ENCODE results near the gene KIAA1217.

The KIAA1217 gene

DNA sequence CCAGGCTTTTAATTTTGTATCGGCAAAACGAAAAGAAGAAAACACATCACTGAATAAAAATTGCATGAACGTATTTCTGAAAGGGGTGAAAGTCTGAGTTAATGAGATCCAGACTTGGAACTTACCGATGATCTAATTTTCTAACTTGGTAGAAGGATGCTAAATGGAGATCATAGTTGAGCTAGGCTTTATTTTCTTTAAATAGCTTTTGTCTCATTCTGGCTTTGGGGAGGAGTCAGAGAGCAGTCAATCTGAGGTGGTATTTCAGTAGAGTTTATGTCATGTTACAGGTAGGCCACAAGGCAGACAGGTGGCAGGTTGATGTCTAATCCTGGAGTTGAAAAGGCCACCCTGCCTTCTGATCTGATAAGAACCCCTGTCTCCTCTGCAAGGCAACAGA is 161.9 kb downstream of the KIAA1217 start:
- no peak for DNase-seq (ENCODE audit: low spot score)

DNA sequence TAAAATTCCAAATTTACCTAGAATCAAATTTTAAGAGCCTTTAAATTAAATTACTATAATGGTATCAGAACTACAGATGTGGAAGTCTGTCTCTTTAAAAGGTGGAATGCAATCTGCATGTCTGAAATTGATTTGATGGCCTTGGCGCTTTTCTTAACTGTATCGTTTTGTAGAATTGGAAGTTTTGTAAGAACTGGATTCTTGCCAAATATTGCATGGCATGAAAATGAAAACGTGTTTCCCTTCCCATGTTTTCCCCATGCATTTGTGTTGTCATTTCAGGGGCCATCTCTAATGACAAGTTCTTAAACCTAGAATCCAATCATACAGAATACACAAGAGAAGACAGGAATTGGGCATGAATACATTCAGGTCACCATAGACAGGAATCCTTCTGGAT is 162.5 kb downstream of the KIAA1217 start:
- DNase-seq (ENCODE audit: low spot score) = no peak

DNA sequence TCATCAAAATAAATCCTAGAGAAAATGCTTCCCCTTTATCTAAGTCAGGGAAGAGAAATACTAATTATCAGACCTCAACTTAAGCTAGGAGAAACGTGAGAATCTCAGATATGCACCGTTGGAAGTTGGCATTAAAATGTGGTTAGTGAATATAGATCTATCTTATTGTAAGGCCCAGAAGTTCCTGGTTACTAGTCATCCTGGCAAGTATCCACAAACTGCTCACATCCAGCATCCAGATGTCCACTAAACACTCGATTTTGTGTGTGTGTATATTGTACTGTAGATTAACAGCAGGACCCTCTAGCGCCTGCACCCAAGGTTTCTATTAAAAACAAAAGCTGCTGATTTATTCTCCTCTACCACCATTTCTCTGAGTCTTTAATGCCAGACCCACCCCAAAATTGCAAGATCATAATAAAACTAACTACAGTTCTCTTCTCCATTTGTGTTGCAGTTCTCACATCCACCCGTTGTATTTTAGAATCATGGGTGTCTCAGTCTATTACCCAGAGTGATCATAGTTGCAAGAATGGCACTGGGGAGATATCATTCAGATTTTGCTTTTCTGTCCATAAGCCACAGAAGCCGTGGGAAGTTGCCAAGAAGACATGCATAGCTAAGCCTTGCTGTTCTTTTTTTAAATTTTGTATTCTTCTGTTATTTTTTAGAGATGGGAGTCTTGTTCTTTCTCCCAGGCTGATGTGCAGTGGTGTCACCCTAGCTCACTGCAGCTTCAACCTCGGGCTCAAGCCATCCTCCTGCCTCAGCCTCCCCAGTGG is 165.4 kb downstream of the KIAA1217 start:
- DNase-seq (ENCODE audit: low spot score) = no peak

DNA sequence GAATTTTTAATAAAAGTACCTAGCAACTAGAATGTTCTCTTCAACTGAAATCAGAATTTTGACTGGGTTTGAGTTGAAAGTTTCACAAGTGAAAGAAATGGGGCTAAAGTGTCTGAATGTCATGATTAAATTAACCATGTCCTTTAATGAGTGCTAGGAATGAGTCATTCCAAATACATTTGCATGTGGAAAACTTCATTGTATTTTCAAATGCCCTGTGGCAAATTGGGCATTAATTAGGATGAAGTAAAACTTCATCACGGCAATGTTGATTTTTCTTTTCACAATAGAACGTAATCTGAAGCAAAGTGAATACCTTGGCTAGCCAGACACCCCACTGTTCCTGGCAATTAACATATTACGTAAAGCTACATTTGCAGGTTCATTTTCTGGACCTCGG is 166.6 kb downstream of the KIAA1217 start:
- DNase-seq (ENCODE audit: low spot score) = no peak

DNA sequence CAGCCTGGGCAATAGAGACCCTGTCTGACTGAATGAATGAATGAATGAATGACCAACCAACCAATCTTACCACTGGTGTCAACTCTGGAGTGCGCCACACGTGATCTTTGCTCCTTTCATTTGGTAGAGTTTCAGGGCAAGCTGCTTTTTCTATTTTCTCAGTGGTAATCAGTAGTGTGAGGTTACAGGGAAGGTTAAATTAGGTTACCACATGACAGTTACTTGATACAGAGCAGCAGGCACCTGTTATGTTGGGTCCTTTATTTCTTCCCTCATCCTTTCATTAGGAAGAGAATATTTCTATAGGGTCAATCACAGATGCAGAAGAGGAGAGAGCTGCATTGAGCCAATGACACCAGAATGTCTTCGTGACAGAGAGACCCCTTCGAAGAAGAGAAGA is 167.8 kb downstream of the KIAA1217 start:
- no peak for DNase-seq (ENCODE audit: low spot score)

DNA sequence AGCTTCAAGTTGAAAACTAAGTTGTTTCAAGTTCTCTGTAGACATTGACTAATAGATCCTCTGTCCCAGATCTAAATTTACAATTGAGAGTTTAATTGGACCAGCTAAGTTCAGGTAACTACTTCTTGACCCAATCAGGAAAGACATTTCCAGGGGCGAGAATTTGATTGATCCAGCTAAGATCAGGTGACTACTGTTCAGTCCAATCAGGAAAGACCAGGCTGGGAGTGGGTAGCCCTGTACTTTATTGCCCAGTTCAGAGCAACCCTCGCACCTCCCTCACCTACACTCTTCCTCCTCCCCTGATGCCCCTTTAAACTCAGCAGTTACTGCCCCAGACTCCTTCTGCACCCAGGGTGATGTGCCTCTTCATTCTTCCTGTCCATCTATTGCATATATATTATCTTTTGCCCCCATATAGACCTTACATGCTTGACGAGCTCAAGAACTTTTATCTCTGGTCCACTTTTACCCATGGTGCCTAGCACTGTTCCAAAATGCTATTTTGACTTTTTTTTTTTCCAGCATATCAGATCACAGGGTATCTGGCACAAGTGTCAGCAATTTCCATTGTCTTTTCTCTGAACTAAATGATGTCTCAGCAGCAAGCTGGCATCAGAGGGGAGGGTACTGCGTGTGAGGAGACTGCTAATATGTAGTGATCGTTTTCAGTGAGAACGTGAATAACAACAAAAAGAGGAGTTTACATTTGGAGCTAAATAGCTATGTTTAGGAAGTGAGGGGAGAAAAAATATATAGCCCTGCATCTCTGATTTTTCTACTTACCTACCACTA is 169.4 kb downstream of the KIAA1217 start:
- DNase-seq (ENCODE audit: low spot score) = no peak

DNA sequence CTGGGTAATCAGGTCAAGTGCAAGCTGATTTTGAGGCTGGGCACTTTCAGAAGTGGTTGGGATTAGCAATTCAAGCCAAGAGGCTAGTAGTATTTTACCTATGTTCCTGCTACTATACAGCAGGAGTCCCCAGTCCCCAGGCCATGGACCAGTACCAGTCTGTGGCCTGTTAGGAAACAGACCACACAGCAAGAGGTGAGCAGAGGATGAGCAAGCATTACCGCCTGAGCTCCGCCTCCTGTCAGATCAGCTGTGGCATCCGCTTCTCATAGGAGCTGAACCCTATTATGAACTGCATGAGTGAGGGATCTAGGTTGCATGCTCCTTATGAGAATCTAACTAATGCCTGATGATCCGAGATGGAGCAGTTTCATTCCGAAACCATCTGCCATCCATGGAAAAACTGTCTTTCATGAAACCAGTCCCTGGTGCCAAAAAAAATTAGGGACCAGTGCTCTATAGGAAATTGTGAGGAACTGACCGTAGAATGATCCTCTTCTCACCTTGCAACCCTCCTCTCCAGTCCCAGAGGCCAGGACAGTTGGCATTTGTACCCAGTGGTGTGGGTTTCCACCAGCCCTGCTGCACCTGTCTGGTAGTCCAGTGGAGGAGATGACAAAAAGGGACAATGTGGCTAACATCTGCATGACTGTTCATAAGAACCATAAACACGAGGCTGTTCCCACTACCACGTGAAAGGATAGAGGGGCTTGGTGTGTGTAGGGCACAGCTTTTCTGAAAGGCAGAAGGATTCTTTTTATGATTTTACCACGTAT is 172.5 kb downstream of the KIAA1217 start:
- no peak for DNase-seq (ENCODE audit: low spot score)

DNA sequence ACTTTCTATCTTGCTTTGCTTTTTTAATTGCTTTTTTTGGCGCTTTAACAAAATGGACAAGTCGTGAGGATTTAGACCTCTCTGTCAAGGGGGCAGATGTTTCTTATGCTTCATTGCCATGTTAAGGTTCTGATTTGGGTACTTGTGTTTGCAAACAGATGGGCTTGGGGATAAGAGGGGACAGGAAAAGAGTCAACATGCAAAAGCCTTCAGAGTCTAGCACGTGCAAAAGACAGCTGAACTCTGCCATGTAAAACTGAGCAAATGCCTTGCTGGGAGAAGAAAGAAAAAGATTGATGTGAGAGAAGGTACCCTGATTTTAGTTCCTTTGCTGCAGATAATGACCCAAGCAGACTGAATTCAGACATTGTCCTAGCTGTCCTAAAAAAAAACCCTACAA is 173.1 kb downstream of the KIAA1217 start:
- no peak for DNase-seq (ENCODE audit: low spot score)

DNA sequence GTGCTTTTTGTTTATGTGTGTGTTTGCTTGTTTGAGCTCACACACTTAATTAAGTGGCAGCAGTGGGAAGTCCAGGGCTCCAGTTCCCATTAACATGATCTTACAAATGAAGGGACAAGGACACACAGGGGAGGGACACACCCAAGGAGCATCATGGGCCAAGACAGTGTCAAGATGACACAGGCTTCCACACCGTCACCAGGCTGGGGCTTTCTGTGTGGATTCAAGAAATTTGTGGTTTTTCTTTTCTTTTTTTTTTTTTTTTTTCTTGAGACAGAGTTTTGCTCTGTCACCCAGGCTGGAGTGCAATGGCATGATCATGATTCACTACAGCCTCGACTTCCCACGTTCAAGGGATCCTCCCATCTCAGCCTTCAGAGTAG is 173.6 kb downstream of the KIAA1217 start:
- DNase-seq (ENCODE audit: low spot score) = no peak

DNA sequence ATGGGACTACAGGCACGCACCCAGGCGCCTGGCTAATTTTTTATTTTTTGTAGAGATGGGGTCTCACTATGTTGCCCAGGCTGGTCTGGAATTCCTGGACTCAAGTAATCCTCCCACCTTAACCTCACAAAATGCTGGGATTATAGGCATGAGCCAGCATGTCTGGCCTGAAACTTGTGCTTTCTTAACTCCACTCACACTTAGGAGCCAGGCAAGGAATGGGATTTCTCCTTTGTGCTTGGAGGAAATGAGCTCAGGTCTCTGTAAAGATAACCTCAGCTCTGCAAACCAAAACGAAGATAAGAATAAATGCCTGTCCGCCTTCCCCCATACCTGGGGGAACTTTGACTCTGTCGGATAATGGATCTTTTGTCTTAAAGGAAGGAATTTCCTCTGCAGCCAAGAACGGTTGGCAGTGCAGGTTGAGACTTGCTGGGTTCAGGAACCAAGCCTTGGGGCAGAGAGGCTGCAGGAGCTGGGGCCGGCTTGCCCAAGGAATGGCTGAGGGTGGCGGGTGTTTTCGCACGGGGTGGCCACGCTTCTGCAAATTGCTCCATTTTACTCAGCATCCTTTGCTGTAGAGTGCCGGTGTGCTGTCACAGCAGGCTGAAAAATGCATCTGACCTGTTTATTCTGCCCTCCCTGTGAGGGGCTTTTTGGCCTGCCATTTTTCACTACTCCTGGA is 174.2 kb downstream of the KIAA1217 start:
- no peak for DNase-seq (ENCODE audit: low spot score)

DNA sequence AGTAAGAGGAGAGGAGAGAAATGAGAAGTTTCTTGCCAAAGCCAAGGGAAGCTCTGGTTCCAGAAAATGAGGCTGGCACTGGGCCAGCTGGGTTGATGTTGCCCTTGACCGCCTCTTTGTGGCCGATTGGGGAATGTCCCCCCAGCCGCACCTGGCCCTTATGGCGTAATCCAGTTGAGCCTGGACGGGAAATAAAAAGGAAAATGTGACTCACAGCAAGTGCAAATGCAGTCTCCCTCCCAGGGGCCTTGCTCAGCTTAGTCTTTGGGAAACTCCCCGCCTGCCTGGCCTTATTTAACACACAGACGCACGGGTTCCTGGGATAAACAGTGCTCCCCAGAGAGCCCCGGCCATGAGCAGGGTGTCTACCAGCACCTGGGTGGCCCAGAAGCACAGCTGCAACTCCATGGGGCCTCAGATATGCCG is 174.8 kb downstream of the KIAA1217 start:
- peak; percentile 83 for DNase-seq (ENCODE audit: low spot score)

DNA sequence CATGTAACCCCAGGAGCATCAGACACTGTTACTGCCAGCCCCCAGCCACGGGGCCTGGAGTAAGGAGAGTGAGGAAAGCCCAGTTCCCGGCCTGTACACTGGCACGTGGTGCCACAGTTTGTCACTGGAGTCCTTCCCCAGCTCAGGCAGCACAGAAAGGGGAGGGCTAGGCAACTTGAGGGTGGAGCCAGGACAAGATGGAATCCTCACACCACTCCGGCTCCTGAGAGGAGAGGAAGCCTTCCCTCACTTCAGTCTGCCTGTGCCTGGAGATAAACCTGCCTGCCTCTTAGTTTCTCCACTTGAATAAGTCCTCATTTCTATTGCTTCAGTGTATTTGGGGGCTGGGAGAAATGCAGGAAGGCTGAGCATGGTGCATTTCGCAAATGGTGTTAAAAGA is 176.0 kb downstream of the KIAA1217 start:
- no peak for DNase-seq (ENCODE audit: low spot score)

DNA sequence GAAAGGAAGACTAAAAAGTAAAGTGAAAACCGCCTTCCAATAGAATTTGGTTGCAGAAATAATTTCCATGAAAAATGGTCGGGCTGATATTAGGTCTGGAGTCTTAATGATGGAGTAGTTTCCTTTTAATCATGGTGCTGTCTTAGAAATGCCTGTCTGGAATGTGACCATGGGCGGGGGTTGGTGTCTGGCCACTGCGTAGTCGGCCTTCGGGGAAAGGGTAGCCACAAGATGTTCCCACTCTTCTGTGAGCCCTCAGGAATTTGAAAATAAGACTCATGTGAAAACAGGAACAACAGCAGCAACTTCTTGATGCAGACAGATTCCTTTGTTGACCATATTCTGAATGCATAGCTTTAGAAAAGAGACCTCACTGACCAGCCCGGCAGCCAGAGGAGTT is 176.8 kb downstream of the KIAA1217 start:
- DNase-seq (ENCODE audit: low spot score) = no peak

DNA sequence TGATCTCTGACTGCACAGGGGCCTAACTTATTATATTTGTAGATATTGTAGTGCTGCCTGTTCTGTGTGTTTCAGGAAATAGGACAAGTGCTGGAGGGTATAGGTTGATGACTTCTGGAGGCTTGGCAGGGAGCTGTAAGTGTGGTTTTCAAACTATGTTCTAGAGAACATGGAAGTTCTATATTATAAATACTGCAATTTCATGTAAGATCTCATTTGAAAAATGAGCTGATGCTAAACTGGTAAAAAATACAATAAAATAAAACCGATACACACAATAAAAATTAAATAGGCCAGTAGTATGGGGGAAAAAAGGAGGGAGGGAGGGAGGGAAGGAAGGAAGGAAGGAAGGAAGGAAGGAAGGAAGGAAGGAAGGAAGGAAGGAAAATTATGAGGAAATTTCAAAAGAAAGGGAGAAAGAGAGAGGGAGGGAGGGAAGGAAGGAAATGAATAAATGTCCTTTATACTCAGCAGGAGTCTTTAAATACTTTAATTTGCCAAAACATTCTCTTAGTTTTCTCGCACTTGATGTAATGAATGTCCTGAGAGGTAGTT is 181.3 kb downstream of the KIAA1217 start:
- DNase-seq (ENCODE audit: low spot score) = no peak

DNA sequence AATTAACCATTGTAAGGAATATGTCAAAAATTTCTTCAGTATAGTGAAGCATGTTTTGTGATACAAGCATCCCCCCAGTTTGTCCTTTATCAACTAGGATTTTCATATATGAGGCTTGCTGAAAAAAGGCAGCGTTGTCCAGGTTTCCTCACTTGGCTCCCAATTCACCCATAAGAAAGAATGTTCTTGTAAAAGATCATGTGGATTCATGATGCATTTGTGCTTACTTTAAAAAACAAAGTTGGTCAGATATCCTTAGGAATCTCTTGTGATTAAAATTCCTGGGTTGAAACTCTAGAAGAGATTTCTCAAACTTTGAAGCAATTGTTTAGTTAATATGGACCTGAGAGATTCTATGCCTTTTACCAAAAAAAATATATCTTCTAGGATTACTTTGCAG is 181.8 kb downstream of the KIAA1217 start:
- no peak for DNase-seq (ENCODE audit: low spot score)

DNA sequence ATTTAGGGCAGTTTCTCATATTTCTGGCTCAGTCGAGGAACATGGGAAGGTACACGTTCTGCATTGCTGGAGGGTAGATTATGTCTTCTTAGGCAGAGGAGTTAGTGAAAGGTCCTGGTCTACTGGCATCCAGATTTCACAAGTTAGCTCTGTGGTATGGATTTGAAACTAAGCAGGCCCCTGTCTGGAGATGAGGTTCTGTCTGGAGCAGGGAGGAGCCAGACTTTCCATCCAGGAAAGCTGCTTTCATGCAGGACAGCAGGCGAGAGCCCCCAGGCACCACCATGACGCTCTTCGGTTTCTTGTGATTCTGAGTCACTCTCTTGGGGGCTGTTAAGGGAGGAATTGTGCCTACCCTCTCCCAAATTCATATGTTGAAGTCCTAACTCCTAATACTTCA is 184.3 kb downstream of the KIAA1217 start:
- DNase-seq (ENCODE audit: low spot score) = no peak

DNA sequence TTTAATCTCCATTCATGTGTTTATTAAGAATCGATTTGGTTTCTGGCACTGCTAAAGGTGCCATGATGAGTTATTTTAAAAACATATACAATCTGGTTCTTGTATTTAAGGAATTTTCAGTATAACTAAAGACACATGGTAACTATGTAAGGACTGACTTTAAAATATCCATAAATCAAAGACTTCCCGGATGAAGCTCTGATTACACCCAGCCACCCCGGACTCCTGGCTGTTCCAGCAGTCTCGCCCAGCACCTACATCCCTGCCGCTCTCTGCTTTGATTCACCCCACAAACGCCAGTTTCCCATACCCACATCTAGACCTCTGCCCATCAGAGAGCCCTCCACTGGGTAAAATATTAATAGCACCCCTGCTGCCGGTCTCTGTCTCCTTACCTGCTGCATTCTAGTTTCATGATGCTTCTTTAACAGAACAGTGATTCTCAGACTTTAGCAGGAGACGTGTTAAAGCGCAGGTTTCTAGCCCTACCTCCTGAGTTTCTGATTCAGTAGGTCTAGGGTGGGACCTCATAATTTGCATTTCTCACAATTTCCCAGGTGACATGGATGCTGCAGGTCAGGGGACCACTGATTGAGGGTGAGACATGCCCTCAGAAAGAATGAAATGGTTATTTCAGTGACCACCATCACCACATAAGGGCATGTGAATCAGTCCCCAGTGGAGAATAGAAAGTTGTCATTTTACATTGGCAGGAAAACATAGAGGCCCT is 185.7 kb downstream of the KIAA1217 start:
- DNase-seq (ENCODE audit: low spot score) = no peak

DNA sequence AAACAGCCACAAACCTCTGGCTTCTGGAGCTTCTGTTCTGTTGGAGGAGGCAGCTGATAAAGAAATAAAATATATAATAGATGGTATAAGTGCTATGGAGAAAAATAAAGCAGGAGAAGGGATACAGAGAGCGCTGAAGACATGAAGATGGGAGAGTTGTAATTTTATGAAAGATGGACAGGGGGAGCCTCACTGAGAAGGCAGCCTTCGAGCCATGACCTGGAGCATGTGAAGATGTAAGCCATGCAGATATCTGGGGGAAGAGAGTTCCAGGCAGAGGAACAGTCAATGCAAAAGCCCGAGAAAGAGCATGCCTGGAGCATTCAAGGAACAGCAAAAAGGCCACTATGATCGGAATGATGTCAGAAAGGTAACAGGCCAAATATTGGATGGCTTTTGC is 187.5 kb downstream of the KIAA1217 start:
- peak; percentile 36 for DNase-seq (ENCODE audit: low spot score)

DNA sequence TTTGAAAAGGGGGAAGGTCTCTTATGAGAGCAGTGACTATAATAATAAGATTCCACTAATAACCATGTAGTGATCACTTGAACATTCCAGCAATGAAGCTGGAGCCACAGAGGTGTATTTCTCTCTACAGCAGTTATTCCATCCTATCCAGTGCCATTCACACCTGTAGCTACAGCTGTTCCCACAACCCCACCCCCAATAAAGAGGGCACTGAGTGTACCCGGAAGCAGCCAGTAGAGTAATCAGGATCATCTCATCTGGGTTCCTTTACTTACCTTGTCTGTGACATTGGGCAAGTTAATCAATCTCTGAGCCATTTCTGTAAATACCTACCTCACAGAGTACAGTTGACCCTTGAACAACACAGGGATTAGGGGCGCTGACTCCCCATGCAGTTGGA is 188.7 kb downstream of the KIAA1217 start:
- no peak for DNase-seq (ENCODE audit: low spot score)

DNA sequence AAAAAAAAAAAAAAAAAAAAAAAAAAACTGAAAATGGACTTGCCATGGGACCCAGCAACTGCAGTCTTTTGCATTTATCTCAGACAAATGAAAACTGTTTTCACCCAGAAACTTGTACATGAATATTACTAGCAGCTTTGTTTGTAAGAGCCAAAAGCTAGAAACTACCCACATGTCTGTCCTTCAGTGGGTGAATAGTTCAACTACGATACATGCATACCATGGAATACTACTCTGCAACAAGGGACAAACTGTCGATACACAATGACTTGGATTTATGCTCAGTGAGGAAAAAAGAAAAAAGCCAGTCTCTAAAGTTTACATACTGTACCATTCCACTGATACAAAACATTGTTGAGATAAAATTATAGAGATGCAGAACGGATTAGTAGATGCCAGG is 195.6 kb downstream of the KIAA1217 start:
- DNase-seq (ENCODE audit: low spot score) = no peak

DNA sequence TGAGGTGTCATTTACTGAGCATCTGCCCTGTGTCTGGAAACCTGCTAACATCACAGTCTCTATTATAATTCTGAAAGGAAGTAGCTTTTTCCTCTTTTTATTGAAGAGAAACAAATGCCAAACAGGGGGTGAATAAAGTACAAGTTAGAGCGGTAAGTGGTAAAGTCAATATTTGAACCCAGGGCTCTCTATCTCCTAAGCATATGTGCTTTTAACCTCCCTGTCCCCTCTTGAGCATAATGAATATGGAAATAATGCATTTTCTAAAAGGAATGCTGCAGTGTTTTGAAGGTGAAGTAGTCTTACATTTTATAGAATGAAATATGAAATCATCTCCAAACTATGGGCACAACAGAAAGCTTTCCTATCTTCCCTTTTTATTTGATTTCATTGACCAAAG is 196.7 kb downstream of the KIAA1217 start:
- no peak for DNase-seq (ENCODE audit: low spot score)

All from HuH-7 (cell line).